Measurements from ENCODE around the gene MAF.

DNA sequence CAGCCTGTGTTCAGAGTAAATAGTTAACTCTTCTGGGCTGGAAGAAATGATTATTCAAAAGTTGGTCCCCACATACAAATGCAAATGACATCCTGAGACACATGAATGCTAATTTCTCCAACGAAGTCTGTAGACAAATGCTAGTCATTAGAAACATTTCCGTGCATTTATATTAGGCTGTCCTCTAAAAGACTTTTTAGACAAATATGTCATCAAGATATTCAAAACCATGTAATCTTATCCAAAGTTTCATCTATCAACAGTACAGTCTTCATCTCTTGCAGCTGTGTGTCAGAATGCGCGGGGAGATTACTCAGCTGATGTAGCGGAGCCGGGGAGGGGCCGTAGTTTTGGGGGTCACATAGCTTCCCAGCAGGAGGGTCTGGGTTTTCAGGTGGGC is 33.8 kb upstream of the MAF start:
- TF ChIP-seq, protein P1, sequence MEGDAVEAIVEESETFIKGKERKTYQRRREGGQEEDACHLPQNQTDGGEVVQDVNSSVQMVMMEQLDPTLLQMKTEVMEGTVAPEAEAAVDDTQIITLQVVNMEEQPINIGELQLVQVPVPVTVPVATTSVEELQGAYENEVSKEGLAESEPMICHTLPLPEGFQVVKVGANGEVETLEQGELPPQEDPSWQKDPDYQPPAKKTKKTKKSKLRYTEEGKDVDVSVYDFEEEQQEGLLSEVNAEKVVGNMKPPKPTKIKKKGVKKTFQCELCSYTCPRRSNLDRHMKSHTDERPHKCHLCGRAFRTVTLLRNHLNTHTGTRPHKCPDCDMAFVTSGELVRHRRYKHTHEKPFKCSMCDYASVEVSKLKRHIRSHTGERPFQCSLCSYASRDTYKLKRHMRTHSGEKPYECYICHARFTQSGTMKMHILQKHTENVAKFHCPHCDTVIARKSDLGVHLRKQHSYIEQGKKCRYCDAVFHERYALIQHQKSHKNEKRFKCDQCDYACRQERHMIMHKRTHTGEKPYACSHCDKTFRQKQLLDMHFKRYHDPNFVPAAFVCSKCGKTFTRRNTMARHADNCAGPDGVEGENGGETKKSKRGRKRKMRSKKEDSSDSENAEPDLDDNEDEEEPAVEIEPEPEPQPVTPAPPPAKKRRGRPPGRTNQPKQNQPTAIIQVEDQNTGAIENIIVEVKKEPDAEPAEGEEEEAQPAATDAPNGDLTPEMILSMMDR (optimal IDR thresholded peaks at IDR 0.05 in 1 of 3, IDR thresholded peaks at IDR 0.05 in 1 of 3, conservative IDR thresholded peaks at IDR 0.05 in 1 of 3; ENCODE audit: extremely low read depth in 1 of 3, insufficient read depth in 2 of 3, low read length in 3 of 3): no peak
- no peak for TF ChIP-seq EZH2 (IDR thresholded peaks at IDR 0.05; ENCODE audit: low read length)
